ENCODE data around the gene MED26.

The MED26 gene

DNA sequence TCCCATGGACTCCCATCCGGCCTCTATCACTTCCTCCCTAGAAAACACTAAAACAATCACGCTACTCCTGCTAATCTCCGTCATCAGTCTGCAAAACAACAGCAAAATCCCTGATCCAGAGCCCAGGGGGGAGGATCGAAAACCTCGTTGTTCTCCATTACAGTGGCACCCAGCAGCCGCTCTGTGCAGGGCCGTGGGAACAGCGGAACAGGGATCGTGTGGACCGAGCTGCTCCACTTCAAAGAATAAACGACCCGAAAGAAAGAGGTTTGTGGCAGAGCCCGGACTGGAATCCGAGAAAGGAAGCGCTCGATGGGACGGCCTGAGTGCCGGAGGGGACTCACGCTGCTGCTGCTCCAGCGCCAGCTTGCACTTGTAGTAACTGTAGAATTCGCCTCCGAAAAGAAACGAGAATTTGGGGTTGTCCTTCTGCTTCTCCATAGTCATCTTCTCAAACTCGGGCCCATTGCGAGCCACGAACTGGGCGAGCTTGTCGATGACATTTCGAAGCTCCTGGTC lies 86.4 kb downstream of the MED26 start:
- H3K9me3 ChIP-seq (ENCODE audit: control insufficient read depth, low read length), result no peaks in the 10 kb centered on the region
- peaks cover 51% of the 10 kb centered on the region for H3K79me2 ChIP-seq
- H3K36me3 ChIP-seq (ENCODE audit: control insufficient read depth, insufficient read depth, low read length), result no peaks in the 10 kb centered on the region
- peak overlapping the region; percentile 88 for H3K9ac ChIP-seq
- no peaks in the 10 kb centered on the region for H3K27me3 ChIP-seq (ENCODE audit: control insufficient read depth, insufficient read depth, low read length)
- peak overlapping the region; percentile 99 for H2AFZ ChIP-seq
- H3K4me1 ChIP-seq, result peaks cover 3% of the 10 kb centered on the region
- H3K27ac ChIP-seq, result peak overlapping the region; percentile 79
- no peak for TF ChIP-seq CTCF (IDR thresholded peaks at IDR 0.05)
- peak overlapping the region; percentile 93 for H3K4me2 ChIP-seq (ENCODE audit: low read length)
- H3K4me3 ChIP-seq (ENCODE audit: low read depth, low read length), result peak overlapping the region; percentile 91

GRCh38 chr19:16540948-16541347 lies 87.1 kb downstream of the MED26 start:
- Histone ChIP-seq H3K4me2 (ENCODE audit: low read length) (peak overlapping the region; percentile 93), H3K9ac (no peak overlapping the region), H3K9me3 (ENCODE audit: control insufficient read depth, low read length) (no peaks in the 10 kb centered on the region), H3K4me3 (ENCODE audit: low read depth, low read length) (no peak overlapping the region), H3K27me3 (ENCODE audit: control insufficient read depth, insufficient read depth, low read length) (no peaks in the 10 kb centered on the region), H3K4me1 (peaks cover 3% of the 10 kb centered on the region), H3K36me3 (ENCODE audit: control insufficient read depth, insufficient read depth, low read length) (no peaks in the 10 kb centered on the region), H2AFZ (no peak overlapping the region), H3K27ac (no peak overlapping the region), H3K79me2 (peaks cover 55% of the 10 kb centered on the region)
- no peak for TF ChIP-seq CTCF (IDR thresholded peaks at IDR 0.05)

DNA sequence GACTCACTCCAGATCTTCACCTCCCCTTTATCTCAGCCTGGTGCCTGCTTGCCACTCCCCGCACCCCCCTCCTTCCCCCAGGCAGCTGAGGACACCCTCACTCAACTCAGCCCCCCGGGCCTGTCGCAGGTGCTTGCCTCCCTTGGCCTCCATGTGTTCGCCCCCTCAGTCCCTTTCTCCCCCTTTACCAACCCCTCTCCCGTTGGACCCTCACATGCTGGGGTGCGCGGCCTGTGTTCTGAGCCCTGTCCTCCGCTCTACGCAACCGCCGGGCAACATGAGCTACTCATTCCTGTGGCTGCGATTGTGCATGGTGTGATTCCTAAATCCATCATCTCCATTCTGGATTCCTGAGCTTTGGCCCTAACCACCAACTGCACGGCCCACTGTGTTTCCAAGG lies 90.9 kb downstream of the MED26 start:
- no peak overlapping the region for H3K4me2 ChIP-seq (ENCODE audit: low read length)
- peaks cover 59% of the 10 kb centered on the region for H3K79me2 ChIP-seq
- H3K36me3 ChIP-seq (ENCODE audit: control insufficient read depth, insufficient read depth, low read length), result no peaks in the 10 kb centered on the region
- no peak overlapping the region for H3K9ac ChIP-seq
- H3K4me3 ChIP-seq (ENCODE audit: low read depth, low read length), result no peak overlapping the region
- no peaks in the 10 kb centered on the region for H3K27me3 ChIP-seq (ENCODE audit: control insufficient read depth, insufficient read depth, low read length)
- H3K9me3 ChIP-seq (ENCODE audit: control insufficient read depth, low read length), result no peaks in the 10 kb centered on the region
- no peak overlapping the region for H2AFZ ChIP-seq
- peaks cover 3% of the 10 kb centered on the region for H3K4me1 ChIP-seq
- H3K27ac ChIP-seq, result no peak overlapping the region
- TF ChIP-seq CTCF (IDR thresholded peaks at IDR 0.05), result no peak

GRCh38 chr19:16536130-16536529 lies 91.9 kb downstream of the MED26 start:
- no peak for TF ChIP-seq CTCF (IDR thresholded peaks at IDR 0.05)
- Histone ChIP-seq H3K27ac (no peak overlapping the region), H3K79me2 (peaks cover 49% of the 10 kb centered on the region), H3K4me2 (ENCODE audit: low read length) (no peak overlapping the region), H2AFZ (no peak overlapping the region), H3K9ac (no peak overlapping the region), H3K36me3 (ENCODE audit: control insufficient read depth, insufficient read depth, low read length) (no peaks in the 10 kb centered on the region), H3K9me3 (ENCODE audit: control insufficient read depth, low read length) (no peaks in the 10 kb centered on the region), H3K4me3 (ENCODE audit: low read depth, low read length) (no peak overlapping the region), H3K27me3 (ENCODE audit: control insufficient read depth, insufficient read depth, low read length) (no peaks in the 10 kb centered on the region), H3K4me1 (peaks cover 3% of the 10 kb centered on the region)

DNA sequence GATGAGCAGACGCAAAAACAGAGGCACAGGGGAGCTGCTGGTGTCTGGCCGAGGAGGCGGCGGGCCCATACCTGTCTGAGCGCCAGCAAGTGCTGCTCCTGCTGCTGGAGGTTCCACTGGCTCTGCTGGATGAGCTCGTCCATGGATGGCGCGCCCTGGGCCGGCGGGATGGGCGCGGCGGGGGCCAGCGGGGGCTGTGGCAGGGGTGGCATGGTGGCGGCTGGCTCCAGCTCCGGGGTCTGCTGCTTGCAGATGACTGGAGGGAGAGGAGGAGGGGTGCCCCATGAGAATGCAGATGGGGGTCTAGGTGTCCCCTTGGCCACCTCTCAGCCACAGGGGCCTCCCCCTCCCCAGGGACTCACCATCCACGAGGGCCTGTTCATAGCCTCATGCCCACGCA lies 92.6 kb downstream of the MED26 start:
- Histone ChIP-seq H3K9me3 (ENCODE audit: control insufficient read depth, low read length) (no peaks in the 10 kb centered on the region), H3K36me3 (ENCODE audit: control insufficient read depth, insufficient read depth, low read length) (no peaks in the 10 kb centered on the region), H3K27me3 (ENCODE audit: control insufficient read depth, insufficient read depth, low read length) (no peaks in the 10 kb centered on the region)

More for the DNA sequence above, 92.6 kb downstream of the MED26 start:
- Histone ChIP-seq H3K4me3 (ENCODE audit: low read depth, low read length) (no peak overlapping the region), H3K27ac (no peak overlapping the region), H2AFZ (no peak overlapping the region), H3K79me2 (peaks cover 42% of the 10 kb centered on the region), H3K4me1 (no peaks in the 10 kb centered on the region), H3K4me2 (ENCODE audit: low read length) (no peak overlapping the region), H3K9ac (no peak overlapping the region)
- TF ChIP-seq CTCF (IDR thresholded peaks at IDR 0.05), result no peak

Data from parathyroid adenoma (tissue), 2 donors.